Right hindlimb (tissue), 1 donor: Measurements from ENCODE around the gene FRRS1.
"Not testable (repeated sequence)": the region's sequence is repeated elsewhere in the genome, so short reads cannot be mapped to it uniquely, and the experiment has no call there.

Experiments used
- DNase-seq: peaks from one replicate; pipeline ENCODE4 v3.0.0-alpha.2; 2018

The FRRS1 gene

DNA sequence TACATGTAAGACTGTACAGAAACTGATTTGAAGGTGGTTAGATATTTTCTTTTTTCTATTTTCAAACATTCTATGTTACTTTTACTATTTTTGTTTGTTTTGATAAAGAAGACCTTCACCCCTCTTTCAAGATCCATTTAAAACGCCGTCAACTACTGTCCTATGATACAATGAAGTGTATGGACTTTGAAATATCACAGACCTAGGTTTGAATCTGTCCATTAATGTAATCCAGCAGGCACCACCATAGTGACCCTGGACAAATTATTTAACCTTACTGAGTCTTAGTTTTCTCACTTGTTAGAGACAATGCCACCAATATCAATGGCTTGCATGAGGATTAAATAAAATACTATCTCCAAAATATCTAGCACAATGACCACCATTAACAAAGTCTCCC is 2.0 kb downstream of the FRRS1 start:
- no peak for DNase-seq

DNA sequence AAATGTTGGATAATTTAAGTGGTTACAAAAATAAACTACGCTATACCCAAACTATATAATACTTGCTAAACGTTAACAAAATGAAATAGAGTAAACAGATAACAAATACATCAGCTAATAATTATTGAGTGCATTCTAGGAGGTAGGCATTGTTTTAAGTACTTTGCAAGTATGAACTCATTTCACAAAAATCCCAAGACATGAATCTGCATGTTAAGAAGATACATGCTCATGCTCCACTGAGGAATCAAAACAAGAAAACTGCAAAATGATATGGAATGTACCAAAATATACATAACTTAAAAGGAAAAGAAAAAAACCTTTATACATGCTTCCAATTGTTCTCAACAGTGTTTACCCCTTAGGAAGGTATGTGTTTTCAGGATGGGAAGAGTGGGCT is 2.5 kb downstream of the FRRS1 start:
- DNase-seq: no peak

DNA sequence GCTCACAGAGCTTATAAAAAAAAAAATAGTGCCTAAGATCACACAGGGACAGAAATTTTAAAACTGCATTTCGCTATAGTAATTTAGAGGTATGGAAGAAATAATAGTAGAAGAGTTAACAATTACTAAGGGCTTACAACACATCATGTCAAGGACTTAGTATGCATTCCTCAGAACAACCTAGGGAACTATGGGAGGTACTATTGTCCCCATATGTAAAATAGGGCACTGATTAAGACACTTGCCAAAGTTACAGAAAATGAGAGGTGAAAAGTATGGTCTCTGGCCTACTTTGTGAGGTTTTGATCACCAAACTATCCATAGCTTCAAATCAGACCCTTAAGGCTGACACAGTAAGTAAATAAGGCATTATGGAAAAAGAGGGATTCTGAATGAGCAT is 4.7 kb downstream of the FRRS1 start:
- DNase-seq: no peak

DNA sequence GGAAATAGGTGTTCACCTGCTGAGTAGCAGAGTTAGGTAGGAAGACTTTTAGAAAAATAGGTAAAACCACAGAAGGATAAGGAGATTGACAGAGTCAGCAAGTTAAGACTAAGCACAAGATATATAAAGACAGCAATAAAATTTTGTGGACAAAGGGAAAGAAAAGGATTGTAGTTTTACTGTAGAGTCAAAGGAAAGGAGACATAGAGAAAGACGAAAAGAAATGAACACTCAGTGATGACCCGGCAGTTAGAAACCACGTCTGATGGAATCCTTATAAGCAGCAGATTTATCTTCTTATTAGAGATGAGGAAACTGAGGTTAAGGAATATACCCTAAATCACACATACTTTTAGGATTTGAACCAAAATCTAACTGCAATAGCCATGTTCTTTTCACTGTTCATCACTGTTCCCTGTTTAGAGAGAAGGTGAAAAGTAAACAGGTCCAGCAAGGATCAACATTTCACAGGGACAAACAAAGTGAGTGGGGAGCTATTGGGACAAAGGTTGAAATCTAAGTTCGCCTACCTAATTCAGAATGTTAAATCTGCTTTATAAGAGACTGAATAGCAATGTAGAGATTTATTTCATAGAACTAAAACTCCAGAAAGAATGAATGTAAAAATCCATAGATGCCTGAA is 6.8 kb downstream of the FRRS1 start:
- no peak for DNase-seq

DNA sequence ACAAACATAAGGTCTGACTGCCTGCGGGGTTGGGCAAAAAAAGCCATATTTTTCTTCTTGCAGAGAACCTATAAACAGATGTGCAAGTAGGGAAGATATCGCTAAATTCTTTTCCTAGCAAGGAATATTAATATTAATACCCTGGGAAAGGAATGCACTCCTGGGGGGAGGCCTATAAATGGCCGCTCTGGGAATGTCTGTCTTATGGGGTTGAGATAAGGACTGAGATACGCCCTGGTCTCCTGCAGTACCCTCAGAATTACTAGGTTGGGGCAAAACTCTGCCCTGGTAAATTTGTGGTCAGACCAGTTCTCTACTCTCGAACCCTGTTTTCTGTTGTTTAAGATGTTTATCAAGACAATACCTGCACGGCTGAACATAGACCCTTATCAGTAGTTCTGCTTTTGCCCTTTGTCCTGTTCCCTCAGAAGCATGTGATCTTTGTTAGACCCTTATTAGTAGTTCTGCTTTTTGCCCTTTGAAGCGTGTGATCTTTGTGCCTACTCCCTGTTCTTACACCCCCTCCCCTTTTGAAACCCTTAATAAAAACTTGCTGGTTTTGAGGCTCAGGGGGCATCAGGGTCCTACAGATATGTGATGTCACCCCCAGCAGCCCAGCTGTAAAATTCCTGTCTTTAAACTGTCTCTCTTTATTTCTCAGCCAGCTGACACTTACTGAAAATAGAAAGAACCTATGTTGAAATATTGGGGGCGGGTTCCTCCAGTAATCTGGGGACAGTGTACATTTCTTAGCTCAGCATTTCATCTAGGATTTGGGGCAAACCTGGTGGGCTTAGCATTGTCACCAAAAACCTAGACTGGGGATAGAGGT is 7.5 kb downstream of the FRRS1 start:
- DNase-seq: not testable (repeated sequence)

DNA sequence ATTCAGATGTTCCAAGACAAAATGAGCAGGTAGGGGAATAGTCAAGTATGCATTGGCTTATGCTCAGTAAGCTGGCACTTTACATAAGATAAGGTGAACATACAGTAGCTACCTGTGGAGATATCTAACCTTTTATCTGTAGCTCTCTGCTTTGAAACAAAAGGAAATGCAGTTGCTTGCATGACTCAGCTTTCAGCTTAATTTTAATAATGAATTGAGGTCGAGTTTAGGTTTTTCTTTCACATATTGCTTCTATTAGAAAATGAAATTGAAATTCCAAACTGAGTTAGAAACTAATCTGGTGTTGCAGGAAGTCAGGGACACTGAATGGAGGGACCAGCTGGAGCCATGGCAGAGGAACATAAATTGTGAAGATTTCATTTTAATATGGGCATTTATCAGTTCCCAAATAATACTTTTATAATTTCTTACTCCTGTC is 8.3 kb downstream of the FRRS1 start:
- no peak for DNase-seq

DNA sequence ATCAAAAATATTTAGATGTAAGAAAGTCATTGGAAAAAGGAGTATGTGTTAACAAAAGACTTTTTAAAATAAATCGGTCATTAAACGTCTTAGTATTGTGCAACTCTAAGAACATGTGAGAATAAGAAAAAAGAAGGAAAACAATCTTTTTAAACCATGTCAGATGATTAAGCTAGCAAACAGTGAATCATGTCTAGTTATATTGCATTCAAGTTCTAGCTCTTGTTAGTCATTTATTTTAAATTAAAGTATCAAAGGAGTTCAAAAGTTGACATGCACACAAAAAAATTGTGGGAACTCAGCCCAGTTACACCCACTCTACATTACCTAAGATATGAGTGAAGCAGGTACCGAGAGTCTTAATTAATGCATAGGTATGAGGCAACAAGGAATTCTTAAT is 9.8 kb downstream of the FRRS1 start:
- no peak for DNase-seq

DNA sequence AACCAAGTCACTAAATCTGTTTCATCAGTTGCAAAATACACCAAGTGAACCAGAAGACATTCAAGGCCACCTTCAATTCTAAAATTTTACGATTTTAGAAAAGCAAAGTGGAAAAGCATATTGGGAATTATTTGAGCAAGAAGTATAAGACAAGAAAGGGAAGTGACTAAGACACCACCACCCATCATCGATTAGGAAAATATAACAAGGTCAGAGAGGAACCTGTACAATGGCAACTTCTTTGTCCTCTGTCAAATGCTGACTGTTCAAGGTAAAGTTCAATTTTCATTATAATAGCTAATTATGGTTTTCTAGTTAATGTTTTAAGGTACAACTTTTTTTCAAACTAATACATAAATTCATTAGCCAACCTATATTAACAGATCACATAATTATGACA is 10.8 kb downstream of the FRRS1 start:
- no peak for DNase-seq

DNA sequence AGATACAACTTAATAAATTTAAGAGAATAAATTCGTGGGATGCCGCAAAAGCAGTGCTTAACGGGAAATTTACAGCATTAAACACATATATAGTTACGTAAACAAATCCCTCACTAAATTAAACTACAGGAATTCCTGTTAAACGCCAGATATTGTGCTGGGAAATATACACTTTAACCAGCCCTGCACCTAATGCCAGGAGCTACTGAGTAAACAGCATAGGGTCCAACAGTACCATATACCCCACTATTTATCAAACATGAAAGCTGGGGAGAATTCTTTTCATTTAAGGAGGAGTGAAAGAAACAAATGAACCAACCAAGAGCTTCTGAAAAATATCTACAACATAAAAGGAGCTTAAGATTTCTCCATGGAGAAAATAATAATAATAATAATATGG is 11.7 kb downstream of the FRRS1 start:
- no peak for DNase-seq

DNA sequence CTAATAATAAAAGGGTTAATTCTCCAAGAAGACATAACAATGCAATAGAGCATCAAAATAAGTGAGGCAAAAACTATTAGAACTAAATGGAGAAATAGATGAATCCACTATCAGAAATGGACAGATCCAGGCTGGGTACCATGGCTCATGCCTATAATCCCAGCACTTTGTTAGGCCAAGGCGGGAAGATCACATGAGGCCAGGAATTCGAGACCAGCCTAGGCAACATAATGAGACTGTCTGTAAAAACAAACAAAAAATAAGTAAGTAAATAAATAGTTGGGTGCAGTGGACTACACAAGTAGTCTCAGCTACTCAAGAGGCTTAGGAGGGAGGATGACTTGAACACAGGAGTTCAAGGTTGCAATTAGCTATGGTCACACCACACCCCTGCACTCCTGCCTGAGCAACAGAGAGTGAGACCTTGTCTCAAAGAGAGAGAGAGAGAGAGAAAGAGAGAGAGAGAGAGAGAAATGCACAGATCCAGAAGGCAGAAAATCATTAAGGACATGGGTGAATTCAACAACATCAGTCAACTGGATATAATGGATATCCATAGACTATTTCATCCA is 12.3 kb downstream of the FRRS1 start:
- no peak for DNase-seq

DNA sequence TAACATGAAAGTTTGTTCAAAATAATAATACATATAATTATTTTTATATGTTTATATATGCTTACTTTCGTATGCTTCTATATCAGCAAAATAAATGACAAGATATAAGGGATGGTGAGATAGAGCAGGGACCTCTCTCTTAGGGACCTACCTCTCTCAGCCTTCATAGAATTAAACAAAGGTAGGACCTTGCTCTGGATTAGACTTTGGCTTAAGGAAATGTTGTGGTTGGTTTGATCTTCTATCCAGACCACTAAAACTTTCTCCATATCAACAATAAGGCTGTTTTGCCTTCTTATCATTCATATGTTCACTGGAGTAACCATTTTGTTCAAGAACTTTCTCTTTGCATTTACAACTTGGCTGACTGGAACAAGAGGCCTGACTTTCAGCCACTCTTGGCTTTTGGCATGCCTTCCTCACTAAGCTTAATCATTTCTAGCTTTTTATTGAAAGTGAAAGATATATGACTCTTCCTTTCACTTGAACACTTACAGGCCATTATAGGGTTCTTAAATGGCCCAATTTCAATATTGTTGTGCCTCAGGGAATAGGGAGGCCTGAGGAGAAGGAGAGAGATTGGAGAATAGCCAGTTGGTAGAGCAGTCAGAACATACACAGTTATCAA is 14.4 kb downstream of the FRRS1 start:
- no peak for DNase-seq

DNA sequence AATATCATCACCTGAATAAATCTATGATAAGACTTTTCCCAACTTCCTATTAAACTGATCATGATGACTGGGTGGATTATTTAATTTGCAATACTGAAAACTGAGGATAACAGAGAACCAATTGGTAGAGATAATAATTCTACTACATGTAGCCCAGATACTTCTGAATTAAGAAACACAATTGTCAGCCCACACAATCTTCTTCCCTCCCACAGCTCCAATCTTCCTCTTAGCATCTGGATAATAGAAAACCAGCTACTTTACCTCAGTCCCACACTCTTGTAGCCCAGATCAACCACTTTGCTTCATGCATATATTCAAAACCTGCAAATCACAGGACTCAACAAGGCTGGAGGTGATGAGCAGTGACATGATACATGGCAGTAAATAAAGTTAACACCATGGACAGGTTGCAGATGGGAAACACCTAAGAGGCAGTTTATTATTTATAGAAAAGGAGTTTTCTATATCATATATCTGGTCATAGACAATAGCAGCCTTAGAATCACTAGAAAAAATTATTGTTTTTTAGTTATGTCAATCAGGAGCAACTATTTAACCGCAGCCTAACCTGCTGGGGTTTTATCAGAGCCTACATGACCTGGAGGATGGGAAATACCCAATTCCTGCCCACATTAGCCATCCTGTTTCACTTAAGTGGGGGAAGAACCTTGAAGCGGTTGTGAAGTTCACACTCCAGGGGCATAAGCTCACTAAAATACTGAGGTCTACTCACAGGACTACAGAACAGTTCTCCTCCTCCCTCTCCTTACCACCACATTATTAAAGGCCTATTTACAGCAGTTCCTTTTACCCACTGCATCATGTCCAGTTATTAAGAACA is 16.7 kb downstream of the FRRS1 start:
- DNase-seq: no peak

DNA sequence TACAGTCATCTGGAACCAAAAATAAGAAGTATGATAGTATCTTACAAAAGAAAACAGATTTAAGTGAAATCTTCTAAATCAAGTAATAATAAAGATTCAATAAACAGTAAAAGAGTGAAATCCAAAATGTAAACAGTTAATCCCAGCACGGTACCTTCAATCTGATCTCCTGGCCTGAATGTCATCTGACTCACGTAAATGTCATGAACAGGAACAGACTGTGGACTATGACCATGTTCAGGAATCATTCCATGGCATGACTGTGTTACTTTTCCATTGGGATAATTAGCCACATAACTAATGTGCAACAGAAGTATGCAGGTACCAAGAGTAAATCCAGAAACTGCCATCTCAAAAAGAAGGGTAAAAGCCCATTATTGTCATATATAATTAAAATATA is 18.0 kb downstream of the FRRS1 start:
- no peak for DNase-seq

DNA sequence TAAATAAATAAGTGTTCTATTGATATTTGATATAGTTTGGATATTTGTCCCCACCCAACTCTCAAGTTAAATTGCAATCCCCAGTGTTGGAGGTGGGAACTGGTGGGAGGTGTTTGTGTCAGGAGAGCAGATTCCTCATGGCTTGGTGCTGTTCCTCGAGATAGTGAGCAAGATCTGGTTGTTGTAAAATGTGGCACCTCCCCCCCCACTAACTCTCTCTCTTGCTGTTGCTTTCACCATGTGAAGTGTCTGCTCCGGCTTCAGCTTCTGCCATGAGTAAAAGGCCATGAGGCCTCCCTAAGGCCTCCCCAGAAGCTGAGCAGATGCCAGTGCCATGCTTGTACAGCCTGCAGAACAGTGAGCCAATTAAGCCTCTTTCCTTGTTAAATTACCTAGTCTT is 20.8 kb downstream of the FRRS1 start:
- no peak for DNase-seq

DNA sequence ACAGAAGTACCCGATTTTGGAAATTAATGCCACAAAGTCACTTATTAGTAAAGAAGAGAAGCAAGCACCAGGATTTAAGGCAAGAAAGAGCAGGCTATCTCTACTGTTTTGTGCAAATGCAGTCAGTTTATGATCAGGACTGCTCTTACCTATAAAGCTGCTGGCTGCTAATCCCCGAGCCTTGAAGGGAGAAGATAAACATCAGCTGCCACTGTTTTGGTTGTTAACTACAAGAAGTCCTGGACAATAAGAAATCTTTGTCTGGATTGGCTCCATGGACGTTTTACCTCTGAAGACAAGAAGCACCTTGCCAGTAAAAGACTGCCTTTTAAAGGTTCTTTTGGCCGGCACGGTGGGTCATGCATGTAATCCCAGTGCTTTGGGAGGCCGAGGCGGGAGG is 21.4 kb downstream of the FRRS1 start:
- no peak for DNase-seq

DNA sequence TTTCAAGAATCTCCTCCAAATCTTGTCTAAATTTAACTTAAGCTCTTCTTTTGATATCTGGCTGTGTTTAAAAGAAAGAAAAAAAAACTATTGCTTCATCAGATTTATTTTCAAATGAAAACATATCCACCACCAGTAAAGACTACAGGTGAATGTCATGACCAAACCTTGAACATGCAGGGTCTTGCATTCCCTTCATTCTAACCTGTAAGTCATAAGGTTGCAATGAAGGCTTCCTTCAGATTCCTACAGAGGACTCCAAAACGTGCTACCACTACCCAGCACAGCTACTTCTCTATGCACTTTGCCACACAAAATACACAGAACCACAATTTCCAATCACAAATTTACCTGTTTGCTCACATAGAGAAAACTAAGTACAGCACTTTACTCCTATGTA is 26.3 kb downstream of the FRRS1 start:
- DNase-seq: no peak

DNA sequence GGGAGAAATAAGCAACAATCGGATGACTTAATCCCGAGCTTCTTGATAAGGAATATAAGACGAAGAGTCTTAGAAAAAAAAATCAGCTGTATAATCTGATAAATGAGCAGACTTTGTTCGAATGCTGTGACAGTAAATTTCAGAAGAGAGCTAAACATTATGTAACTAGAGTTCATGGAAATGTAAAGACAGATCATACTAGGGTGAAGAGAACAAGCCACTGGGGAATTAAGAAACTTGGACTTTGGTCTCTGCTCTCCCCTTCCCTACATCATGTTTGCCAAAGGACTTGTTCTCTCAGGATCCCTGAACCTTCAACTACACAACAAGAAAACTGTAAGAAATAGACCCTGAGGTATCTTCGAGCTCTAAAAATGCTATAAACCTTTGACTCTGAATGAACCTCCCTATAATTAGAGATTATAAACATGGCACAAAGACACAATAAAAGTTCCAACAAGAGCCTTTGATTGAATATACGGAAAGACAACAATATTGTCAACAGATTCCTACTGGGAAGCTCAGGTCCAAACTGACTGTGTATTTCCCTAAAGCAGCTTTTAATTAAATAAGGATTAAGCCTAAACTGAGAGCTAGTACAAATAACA is 27.5 kb downstream of the FRRS1 start:
- DNase-seq: no peak

DNA sequence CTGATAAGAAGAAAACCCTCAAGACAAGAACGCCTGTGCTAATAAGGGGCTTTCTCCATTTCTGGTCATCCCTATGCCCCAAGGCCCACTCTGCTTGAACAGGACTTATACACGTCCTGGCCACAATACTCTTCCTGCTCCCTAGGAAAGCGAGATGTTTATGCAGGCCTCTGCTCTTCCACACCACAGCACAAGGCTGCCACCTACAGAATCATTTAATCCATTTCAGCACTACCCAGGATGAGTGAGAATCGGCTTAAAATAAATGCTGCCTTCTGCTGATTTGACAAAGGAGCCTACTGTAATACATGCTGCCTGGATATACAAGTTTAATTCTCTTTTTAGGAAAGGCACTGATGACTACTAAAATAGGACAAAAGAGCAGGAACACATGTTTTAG is 29.4 kb downstream of the FRRS1 start:
- DNase-seq: peak; percentile 35

DNA sequence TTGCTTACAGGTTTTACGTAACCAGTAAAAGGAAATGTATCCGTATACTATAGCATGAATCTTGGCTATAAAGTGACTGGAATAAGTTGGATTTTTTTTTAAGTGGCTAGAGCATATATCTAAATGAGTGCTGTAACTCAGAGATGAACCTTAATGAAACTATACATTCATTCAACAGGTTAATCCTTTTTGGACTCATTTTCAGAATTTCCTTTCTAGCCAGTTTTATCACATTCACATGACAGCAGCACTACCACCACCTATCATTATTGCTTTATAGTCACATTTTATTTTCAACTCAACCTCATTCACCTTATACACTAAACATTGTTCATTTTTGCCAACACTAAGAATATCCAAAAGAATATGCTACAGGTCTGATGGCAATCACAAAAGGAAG is 30.6 kb downstream of the FRRS1 start:
- DNase-seq: no peak

DNA sequence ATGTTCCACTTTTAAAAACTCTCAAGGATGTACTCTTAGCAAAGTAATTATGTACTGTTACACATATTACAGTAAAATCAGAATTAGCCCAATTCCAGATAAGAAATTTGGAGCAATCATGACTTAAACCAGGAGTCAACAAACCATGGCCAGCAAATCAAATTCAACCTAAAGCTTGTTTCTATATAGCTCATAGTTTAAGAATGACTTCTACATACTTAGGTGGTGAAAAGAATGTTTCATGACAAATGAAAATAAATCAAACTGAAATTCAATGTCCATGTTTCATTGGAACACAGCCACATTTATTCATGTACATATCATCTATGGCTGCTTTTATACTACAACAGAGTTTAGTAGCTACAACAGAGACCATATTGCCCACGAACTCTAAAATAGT is 35.1 kb downstream of the FRRS1 start:
- no peak for DNase-seq

DNA sequence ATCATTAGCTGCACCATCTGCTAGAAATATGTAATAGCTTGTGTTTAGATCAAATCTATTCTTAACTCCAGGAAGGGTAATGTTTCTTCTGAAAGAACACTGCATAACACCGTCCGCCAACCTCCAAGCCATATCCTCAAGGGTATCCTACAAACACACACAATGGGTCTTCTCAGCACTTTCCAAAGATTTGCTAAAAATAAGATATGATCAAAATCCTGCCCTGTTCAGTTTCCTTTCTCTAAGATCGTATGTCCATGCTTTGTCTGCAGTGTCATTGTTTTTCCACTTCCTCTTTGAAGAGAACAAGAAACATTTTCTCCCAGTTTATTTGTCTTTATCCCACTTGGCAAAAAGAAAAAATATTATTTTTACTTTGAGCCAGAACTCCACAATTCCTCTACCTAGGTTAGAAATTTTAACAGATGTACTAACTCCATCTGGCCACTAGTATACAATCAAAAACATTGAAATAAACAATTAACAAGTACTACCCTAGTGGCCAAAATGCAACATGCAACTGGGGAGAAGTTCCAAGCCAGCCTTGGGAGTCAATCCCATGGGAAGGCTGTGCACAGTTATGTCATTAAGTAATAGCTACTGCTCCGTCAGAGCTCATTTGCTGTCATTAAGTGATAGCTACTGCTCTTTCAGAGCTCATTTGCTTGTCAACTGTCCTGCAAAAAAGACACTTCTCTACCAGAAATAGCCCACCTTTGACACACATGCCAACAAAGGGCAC is 37.8 kb downstream of the FRRS1 start:
- no peak for DNase-seq
